Ascending aorta (tissue), 2 donors: ENCODE data around the gene AP2A2. TPM values are rescaled to one million over a fixed set of nuclear protein-coding genes. Genes with fewer than 3 reads are reported as not detected.

Experiments
- DNase-seq, 2 donors: peaks; one replicate each; pipeline ENCODE4 v3.0.0-alpha.2; 2019; ENCODE audit warnings: low spot score in 2 of 2
- H3K27ac ChIP-seq, 2 donors: fragments of 200-600 bp; sonication (generic); one replicate each; pipeline ENCODE4 v1.5.1; 2016 to 2017; ENCODE audit warnings: mild to moderate bottlenecking in 1 of 2
- H3K27me3 ChIP-seq: fragments of 200-600 bp; sonication (generic); one replicate; pipeline ENCODE4 v1.5.1; 2017
- H3K36me3 ChIP-seq, 2 donors: fragments of 200-600 bp; sonication (generic); one replicate each; pipeline ENCODE4 v1.5.1; 2016
- H3K4me1 ChIP-seq, 2 donors: fragments of 200-600 bp; sonication (generic); one replicate each; pipeline ENCODE4 v1.5.1; 2016 to 2017; ENCODE audit warnings: mild to moderate bottlenecking in 1 of 2
- H3K4me3 ChIP-seq, 2 donors: fragments of 200-600 bp; sonication (generic); one replicate each; pipeline ENCODE4 v1.5.1; 2016 to 2017; ENCODE audit warnings: mild to moderate bottlenecking in 1 of 2
- H3K9me3 ChIP-seq, 2 donors: fragments of 200-600 bp; sonication (generic); one replicate each; pipeline ENCODE4 v1.5.1; 2016
- CTCF ChIP-seq, 3 experiments: fragments of 200-600 bp in 2 of 3; fragments of 450-650 bp in 1 of 3; sonication (generic) in 2 of 3; IDR thresholded peaks; one replicate each; pipeline ENCODE4 v1.5.1; 2016 to 2019; ENCODE audit warnings: antibody characterized with exemption in 3 of 3, mild to moderate bottlenecking in 1 of 3, moderate library complexity in 1 of 3
- intact Hi-C: fragments of 100-400 bp; cut with DNase I; formaldehyde crosslinking; loops from one replicate; pipeline ENCODE4 v1.15.1; 2023
- total RNA-seq: library from RNA; depleted of rRNA; stranded (reverse); fragments of >200 nt; gene quantifications from one replicate; pipeline ENCODE4 v1.1.0, GENCODE V29; 2016

AP2A2 gene
- total RNA-seq, 1 donor from 2014 or later, result 118 TPM

GRCh38 chr11:969651-970205 is 44.1 kb downstream of the AP2A2 start:
- H3K9me3 ChIP-seq, result no peaks in the 10 kb centered on the region
- intact Hi-C loops, result no loop called here
- H3K4me1 ChIP-seq, result no peaks in the 10 kb centered on the region
- H3K4me3 ChIP-seq, result no peak overlapping the region
- no peak for TF ChIP-seq CTCF (IDR thresholded peaks at IDR 0.05)
- no peak for DNase-seq
- H3K36me3 ChIP-seq, result peaks cover 47 to 55% of the 10 kb centered on the region in 2 donors
- no peak overlapping the region for H3K27ac ChIP-seq
- H3K27me3 ChIP-seq, result no peaks in the 10 kb centered on the region

GRCh38 chr11:970319-970871 is 44.7 kb downstream of the AP2A2 start:
- H3K27ac ChIP-seq, result no peak overlapping the region
- H3K9me3 ChIP-seq, result no peaks in the 10 kb centered on the region
- no peak overlapping the region for H3K4me3 ChIP-seq
- H3K27me3 ChIP-seq, result no peaks in the 10 kb centered on the region
- no peak for TF ChIP-seq CTCF (IDR thresholded peaks at IDR 0.05)
- no peaks in the 10 kb centered on the region for H3K4me1 ChIP-seq
- intact Hi-C loops, result no loop called here
- peaks cover 52 to 58% of the 10 kb centered on the region in 2 donors for H3K36me3 ChIP-seq
- no peak for DNase-seq

- Histone ChIP-seq H3K27me3 (no peaks in the 10 kb centered on the region), H3K4me1 (no peaks in the 10 kb centered on the region), H3K4me3 (no peak overlapping the region), H3K27ac (no peak overlapping the region), H3K36me3 (peaks cover 56 to 58% of the 10 kb centered on the region in 2 donors), H3K9me3 (no peaks in the 10 kb centered on the region)
- no peak for TF ChIP-seq CTCF (IDR thresholded peaks at IDR 0.05)
- intact Hi-C loops, result no loop called here
- DNase-seq, result no peak
Observed at GRCh38 chr11:971092-971690, 45.5 kb downstream of the AP2A2 start.

GRCh38 chr11:971731-972365 is 46.2 kb downstream of the AP2A2 start:
- no peak for DNase-seq
- H3K36me3 ChIP-seq, result peaks cover 58 to 63% of the 10 kb centered on the region in 2 donors
- H3K4me1 ChIP-seq, result no peaks in the 10 kb centered on the region
- H3K9me3 ChIP-seq, result no peaks in the 10 kb centered on the region
- no peak for TF ChIP-seq CTCF (IDR thresholded peaks at IDR 0.05)
- H3K4me3 ChIP-seq, result no peak overlapping the region
- H3K27me3 ChIP-seq, result no peaks in the 10 kb centered on the region
- H3K27ac ChIP-seq, result no peak overlapping the region
- intact Hi-C loops, result no loop called here

- no peak for TF ChIP-seq CTCF (IDR thresholded peaks at IDR 0.05)
- no peaks in the 10 kb centered on the region for H3K27me3 ChIP-seq
- no peak for DNase-seq
- no peaks in the 10 kb centered on the region for H3K4me1 ChIP-seq
- H3K36me3 ChIP-seq, result peaks cover 64 to 71% of the 10 kb centered on the region in 2 donors
- intact Hi-C loops, result no loop called here
- H3K9me3 ChIP-seq, result no peaks in the 10 kb centered on the region
- no peak overlapping the region for H3K4me3 ChIP-seq
- H3K27ac ChIP-seq, result no peak overlapping the region
Observed at GRCh38 chr11:972523-973211, 47.0 kb downstream of the AP2A2 start.
